Aorta (tissue), 5 donors: Measurements from ENCODE around the gene ARPC1A. TPM values are rescaled to one million over a fixed set of nuclear protein-coding genes. Genes with fewer than 3 reads are reported as not detected.
"Not testable (repeated sequence)": the region's sequence is repeated elsewhere in the genome, so short reads cannot be mapped to it uniquely, and the experiment has no call there.

Experiments used
- ATAC-seq: fragments of 200-7000 bp; cut with Tn5 transposase; one replicate; pipeline ENCODE4 v1.9.1; 2022; ENCODE audit warnings: moderate library complexity; ENCODE audit not compliant: low FRiP score
- DNase-seq, 2 donors: peaks; one replicate each; pipeline ENCODE4 v3.0.0-alpha.2; 2020
- H3K27ac ChIP-seq, 2 donors: one replicate each; pipeline ENCODE4 v1.5.1; 2013; ENCODE audit warnings: low read length in 2 of 2, mild to moderate bottlenecking in 2 of 2, moderate library complexity in 2 of 2, control low read depth in 1 of 2, inconsistent platforms in 1 of 2, low read depth in 1 of 2
- H3K27me3 ChIP-seq, 2 donors: one replicate each; pipeline ENCODE4 v1.6.1; 2013; ENCODE audit warnings: control low read depth in 1 of 2, low read length in 1 of 2, mild to moderate bottlenecking in 1 of 2, moderate library complexity in 1 of 2; ENCODE audit not compliant: insufficient read depth in 2 of 2, control insufficient read depth in 1 of 2
- H3K36me3 ChIP-seq, 2 donors: one replicate each; pipeline ENCODE4 v1.6.1; 2013; ENCODE audit warnings: control low read depth in 1 of 2, low read length in 1 of 2, mild to moderate bottlenecking in 1 of 2; ENCODE audit not compliant: insufficient read depth in 2 of 2, control insufficient read depth in 1 of 2
- H3K4me1 ChIP-seq, 2 donors: one replicate each; pipeline ENCODE4 v1.6.1; 2013; ENCODE audit warnings: low read length in 2 of 2, control low read depth in 1 of 2, mild to moderate bottlenecking in 1 of 2, moderate library complexity in 1 of 2; ENCODE audit not compliant: insufficient read depth in 2 of 2, control insufficient read depth in 1 of 2
- H3K4me3 ChIP-seq, 2 donors: one replicate each; pipeline ENCODE4 v1.5.1; 2013; ENCODE audit warnings: low read length in 2 of 2, control low read depth in 1 of 2, mild to moderate bottlenecking in 1 of 2
- H3K9me3 ChIP-seq: one replicate; pipeline ENCODE4 v1.6.1; 2013; ENCODE audit warnings: mild to moderate bottlenecking, low read length; ENCODE audit not compliant: control insufficient read depth
- WGBS, 2 donors: extraction: QIAGEN DNeasy Blood & Tissue Kit; methylation state at CpG; one replicate each; pipeline ENCODE4 v1.1.7; 2013; 5-methylcytosine and 5-hydroxymethylcytosine counted together
- intact Hi-C, 2 donors: fragments of 100-400 bp; cut with DNase I; formaldehyde crosslinking; loops; one replicate each; pipeline versions ENCODE4 v1.14.2 to v1.15.0; 2022
- long read RNA-seq, 2 donors: library from polyadenylated mRNA; unstranded; transcript quantifications; one replicate each; pipeline ENCODE4 v2.0.0, GENCODE V29; 2020 to 2021
- polyA plus RNA-seq, 2 donors: library from polyadenylated mRNA; stranded (reverse); fragments of 200-250 nt; gene quantifications; one replicate each; pipeline ENCODE4 v1.2.3, GENCODE V29; 2013
- total RNA-seq, 2 donors: library from RNA; stranded (reverse); fragmentation: NEBNext Ultra II Directional; extraction: Animal tissue kit (Norgen Biotek cat#: 25700); gene quantifications; one replicate each; pipeline ENCODE4 v1.2.1, GENCODE V29; 2021
- donor health status: healthy with polysubstance abuse.
- donor health status: Bipolar disorder and iron deficiency.
- donor health status: DM: no; HTN: no; CAD: no.
- donor health status: DM: no; HTN: no; CAD: no.
- donor health status: DM: yes; HTN: yes; CAD: no.

The ARPC1A gene
- total RNA-seq (100 to 1,000 TPM in 1 of 2 donors, 10 to 100 TPM in 1; 99.9 to 106 TPM), polyA plus RNA-seq (100 to 1,000 TPM in 1 of 2 donors, 10 to 100 TPM in 1; 95.1 to 227 TPM)
- long read RNA-seq, donor 1, transcript ARPC1A-201 (10 exons, 1,565 nt) = major isoform, 693 of 779 reads
- long read RNA-seq, donor 1, partial matches to known transcripts = 46 of 779 reads
- long read RNA-seq, donor 1, other reads (novel, unspliced or antisense) = 40 of 779 reads
- long read RNA-seq, donor 2, transcript ARPC1A-201 (10 exons, 1,565 nt) = major isoform, 58 of 73 reads
- long read RNA-seq, donor 2, partial matches to known transcripts = 9 of 73 reads
- long read RNA-seq, donor 2, other reads (novel, unspliced or antisense) = 6 of 73 reads

DNA sequence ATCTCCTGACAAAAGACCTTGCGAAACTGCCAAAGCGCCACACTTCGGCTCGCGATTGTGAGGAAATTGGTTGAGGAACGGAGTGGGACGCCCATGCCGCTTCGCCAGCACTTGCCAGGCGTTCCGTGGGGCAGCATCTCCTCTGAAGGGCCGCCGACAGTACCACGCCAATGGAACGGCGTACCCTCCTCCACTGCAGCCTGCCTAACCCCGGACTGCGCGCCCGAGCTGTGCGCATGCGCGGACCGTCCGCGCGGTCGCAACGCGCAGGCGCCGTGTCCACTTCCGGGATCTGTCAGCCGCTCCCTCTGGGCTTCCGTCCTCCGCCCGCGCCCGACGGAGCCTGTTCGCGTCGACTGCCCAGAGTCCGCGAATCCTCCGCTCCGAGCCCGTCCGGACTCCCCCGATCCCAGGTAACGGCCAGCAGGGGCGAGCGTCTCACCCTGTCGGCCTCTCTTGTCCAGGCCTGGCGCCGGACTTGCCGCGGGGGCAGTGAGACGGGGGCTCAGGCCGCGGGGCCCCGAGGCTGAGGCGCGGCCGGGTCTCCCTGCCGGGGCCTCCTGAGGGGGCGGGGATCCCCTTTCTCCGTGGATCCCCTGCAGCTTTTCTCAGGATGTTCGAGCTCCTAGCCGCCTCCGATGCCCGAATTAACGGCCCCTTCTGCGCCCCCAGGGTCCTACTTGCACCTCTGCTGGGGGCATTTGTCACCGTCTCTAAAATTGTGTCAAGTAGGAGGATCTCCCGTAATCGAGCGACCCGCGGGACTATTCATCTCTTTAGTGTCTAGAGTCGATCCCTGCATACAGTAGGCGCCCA lies at the start of gene ARPC1A:
TSS of gene ARPC1A (plus strand) at position 307 of the 816 bp plus-strand sequence. CDS start 7,456 bp downstream, outside the sequence.
- ATAC-seq (peak; percentile 98), DNase-seq (peak; percentile 94 to 98)
- 1% methylated on average over 81 to 82 of the region's 82 CpGs for WGBS, 2 donors
- Histone ChIP-seq H3K4me3 (peak within 1 kb of the TSS; percentile 82 to 98), H3K4me1 (no peaks in the 10 kb centered on the region), H3K9me3 (no peaks in the 10 kb centered on the region), H3K27ac (peak within 1 kb of the TSS in 1 of 2 donors; percentile 30), H3K27me3 (no peaks in the 10 kb centered on the region), H3K36me3 (no peaks in the 10 kb centered on the region)
- intact Hi-C loops = no loop called here

GRCh38 chr7:99278180-99278579 lies 47.5 kb upstream of the ARPC1A start:
- Histone ChIP-seq H3K9me3 (no peaks in the 10 kb centered on the region), H3K36me3 (no peaks in the 10 kb centered on the region), H3K4me1 (no peaks in the 10 kb centered on the region), H3K4me3 (no peak overlapping the region), H3K27ac (no peak overlapping the region), H3K27me3 (no peaks in the 10 kb centered on the region)
- intact Hi-C loops = no loop called here
- 79 to 82% methylated on average over 5 of the region's 5 CpGs for WGBS, 2 donors
- ATAC-seq (no peak), DNase-seq (no peak)

- H3K9me3 ChIP-seq, H3K4me1 ChIP-seq, H3K36me3 ChIP-seq, DNase-seq, H3K4me3 ChIP-seq, ATAC-seq, intact Hi-C loops, H3K27me3 ChIP-seq, H3K27ac ChIP-seq: not testable (repeated sequence)
- 95 to 100% methylated on average over 4 of the region's 4 CpGs for WGBS, 2 donors
Observed at GRCh38 chr7:99284165-99284564, 41.5 kb upstream of the ARPC1A start.

DNA sequence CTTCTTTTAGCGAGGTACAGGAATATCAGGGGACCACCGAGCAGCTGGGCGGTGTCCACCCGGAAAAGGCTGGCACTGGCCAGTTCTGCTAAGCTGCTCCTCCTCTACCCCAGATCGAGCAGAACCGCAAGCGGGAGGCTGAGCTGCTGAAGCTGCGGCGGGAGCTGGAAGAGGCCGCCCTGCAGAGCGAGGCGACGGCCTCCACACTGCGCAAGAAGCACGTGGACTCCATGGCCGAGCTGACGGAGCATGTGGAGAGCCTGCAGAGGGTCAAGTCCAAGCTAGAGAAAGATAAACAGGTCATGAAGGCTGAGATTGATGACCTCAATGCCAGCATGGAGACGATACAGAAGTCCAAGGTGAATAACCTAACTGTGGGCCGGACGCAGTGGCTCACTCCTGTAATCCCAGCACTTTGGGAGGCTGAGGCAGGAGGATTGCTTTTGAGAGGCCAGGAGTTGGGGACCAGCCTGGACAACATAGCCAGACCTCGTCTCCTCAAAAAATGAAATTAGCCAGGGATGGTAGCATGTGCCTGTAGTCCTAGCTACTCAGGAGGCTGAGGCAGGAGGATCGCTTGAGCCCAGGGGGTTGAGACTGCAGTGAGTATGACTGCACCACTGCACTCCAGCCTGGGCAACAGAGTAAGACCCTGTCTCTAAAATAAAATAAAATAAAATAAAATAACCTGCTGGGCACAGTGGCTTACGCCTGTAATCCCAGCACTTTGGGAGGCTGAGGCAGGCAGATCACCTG lies 37.7 kb upstream of the ARPC1A start:
- no peak for DNase-seq
- Histone ChIP-seq H3K36me3 (no peaks in the 10 kb centered on the region), H3K27ac (no peak overlapping the region), H3K4me1 (no peaks in the 10 kb centered on the region), H3K9me3 (no peaks in the 10 kb centered on the region), H3K27me3 (no peaks in the 10 kb centered on the region), H3K4me3 (no peak overlapping the region)
- WGBS, 2 donors = 90 to 91% methylated on average over 23 of the region's 23 CpGs
- intact Hi-C loops = no loop called here
- no peak for ATAC-seq

DNA sequence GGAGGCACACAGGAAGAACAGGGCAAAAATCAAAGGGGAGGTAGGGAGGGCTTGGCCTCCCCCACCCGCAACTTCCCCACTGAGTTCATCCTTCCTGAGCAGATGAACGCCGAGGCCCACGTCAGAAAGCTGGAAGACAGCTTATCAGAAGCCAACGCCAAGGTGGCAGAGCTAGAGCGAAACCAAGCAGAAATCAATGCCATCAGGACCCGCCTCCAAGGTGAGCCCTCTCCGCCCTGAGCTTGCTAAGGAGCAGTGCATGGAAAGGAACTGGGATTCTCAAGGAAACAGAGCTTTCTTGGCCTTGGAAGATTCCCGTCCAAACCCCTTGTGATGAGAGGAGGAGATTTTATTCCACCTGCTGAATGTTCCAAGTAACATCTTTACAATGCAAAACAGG lies 36.5 kb upstream of the ARPC1A start:
- ATAC-seq = no peak
- intact Hi-C loops = no loop called here
- H3K4me1 ChIP-seq = no peaks in the 10 kb centered on the region

GRCh38 chr7:99290148-99290547 lies 35.5 kb upstream of the ARPC1A start:
- H3K9me3 ChIP-seq, ATAC-seq, H3K27ac ChIP-seq, H3K27me3 ChIP-seq, DNase-seq, H3K36me3 ChIP-seq, intact Hi-C loops, H3K4me3 ChIP-seq, H3K4me1 ChIP-seq: not testable (repeated sequence)
- 93 to 97% methylated on average over 3 of the region's 3 CpGs for WGBS, 2 donors

More for the DNA sequence above, 36.5 kb upstream of the ARPC1A start:
- no peak overlapping the region for H3K4me3 ChIP-seq
- no peaks in the 10 kb centered on the region for H3K36me3 ChIP-seq
- 77 to 78% methylated on average over 9 of the region's 9 CpGs for WGBS, 2 donors
- no peak overlapping the region for H3K27ac ChIP-seq
- H3K27me3 ChIP-seq = no peaks in the 10 kb centered on the region
- no peak for DNase-seq
- H3K9me3 ChIP-seq = no peaks in the 10 kb centered on the region

GRCh38 chr7:99290980-99291607 lies 34.6 kb upstream of the ARPC1A start:
- Histone ChIP-seq H3K27ac (no peak overlapping the region), H3K4me3 (no peak overlapping the region), H3K27me3 (no peaks in the 10 kb centered on the region), H3K9me3 (no peaks in the 10 kb centered on the region), H3K36me3 (no peaks in the 10 kb centered on the region), H3K4me1 (no peaks in the 10 kb centered on the region)
- 88 to 90% methylated on average over 10 of the region's 10 CpGs for WGBS, 2 donors
- no peak for ATAC-seq
- DNase-seq = no peak
- intact Hi-C loops = no loop called here

GRCh38 chr7:99292127-99292526 lies 33.6 kb upstream of the ARPC1A start:
- WGBS, 2 donors = 88 to 92% methylated on average over 14 of the region's 14 CpGs
- intact Hi-C loops = no loop called here

More at GRCh38 chr7:99292127-99292526, 33.6 kb upstream of the ARPC1A start:
- Histone ChIP-seq H3K36me3 (no peaks in the 10 kb centered on the region), H3K4me1 (no peaks in the 10 kb centered on the region), H3K27me3 (no peaks in the 10 kb centered on the region), H3K4me3 (no peak overlapping the region), H3K9me3 (no peaks in the 10 kb centered on the region), H3K27ac (no peak overlapping the region)
- ATAC-seq (no peak), DNase-seq (no peak)
